ENCODE results near the gene ADAMTS18. TPM values are rescaled to one million over a fixed set of nuclear protein-coding genes. Genes with fewer than 3 reads are reported as not detected.

The ADAMTS18 gene
- total and polyA plus RNA-seq, 4 donors: under 0.01 to 0.17 TPM; not detected in 2

- no peaks in the 10 kb centered on the region for H3K4me1 ChIP-seq (ENCODE audit: control insufficient read depth in 4 of 4, insufficient read depth in 4 of 4, low read length in 3 of 4)
- TF ChIP-seq REST (IDR thresholded peaks at IDR 0.05) (no peak), EGR1 (IDR thresholded peaks at IDR 0.05; ENCODE audit: low read depth in 2 of 2) (no peak), YY1 (IDR thresholded peaks at IDR 0.05) (no peak), GABPA (IDR thresholded peaks at IDR 0.05 in 1 of 2, conservative IDR thresholded peaks at IDR 0.05 in 1 of 2) (no peak), FOXA2 (IDR thresholded peaks at IDR 0.05) (no peak), RAD21 (IDR thresholded peaks at IDR 0.05) (no peak), SP1 (IDR thresholded peaks at IDR 0.05) (no peak), TAF1 (conservative IDR thresholded peaks at IDR 0.05) (no peak), HNF4G (IDR thresholded peaks at IDR 0.05) (no peak), HNF4A (conservative IDR thresholded peaks at IDR 0.05) (no peak), NR2F2 (IDR thresholded peaks at IDR 0.05) (no peak), RXRA (IDR thresholded peaks at IDR 0.05) (no peak), ATF3 (IDR thresholded peaks at IDR 0.05) (no peak), JUND (IDR thresholded peaks at IDR 0.05) (no peak), MAX (IDR thresholded peaks at IDR 0.05) (no peak), FOXA1 (IDR thresholded peaks at IDR 0.05) (no peak)
- no peak overlapping the region for H3K27ac ChIP-seq (ENCODE audit: low read depth in 1 of 2, low read length in 2 of 2)
- H3K36me3 ChIP-seq (ENCODE audit: control insufficient read depth in 4 of 4, insufficient read depth in 3 of 4, low read depth in 1 of 4, low read length in 3 of 4): no peaks in the 10 kb centered on the region
- H3K9me3 ChIP-seq (ENCODE audit: control insufficient read depth in 4 of 4, low read length in 3 of 4): no peaks in the 10 kb centered on the region
- peaks cover 0 to 4% (median 0%) of the 10 kb centered on the region in 4 donors for H3K27me3 ChIP-seq (ENCODE audit: control insufficient read depth in 4 of 4, insufficient read depth in 4 of 4, low read length in 3 of 4)
- no peak for DNase-seq (ENCODE audit: low spot score)
- no peak overlapping the region for H3K9ac ChIP-seq (ENCODE audit: low read depth in 1 of 2, low read length in 2 of 2)
- H3K4me3 ChIP-seq (ENCODE audit: low read depth in 1 of 3, low read length in 3 of 3): no peak overlapping the region
- 76% methylated on average over 3 of the region's 3 CpGs for WGBS
Observed at GRCh38 chr16:77300256-77300655, 134.6 kb downstream of the ADAMTS18 start.

- H3K36me3 ChIP-seq (ENCODE audit: control insufficient read depth in 4 of 4, insufficient read depth in 3 of 4, low read depth in 1 of 4, low read length in 3 of 4): no peaks in the 10 kb centered on the region
- no peaks in the 10 kb centered on the region for H3K9me3 ChIP-seq (ENCODE audit: control insufficient read depth in 4 of 4, low read length in 3 of 4)
- no peaks in the 10 kb centered on the region for H3K4me1 ChIP-seq (ENCODE audit: control insufficient read depth in 4 of 4, insufficient read depth in 4 of 4, low read length in 3 of 4)
- no peak for DNase-seq (ENCODE audit: low spot score)
- H3K4me3 ChIP-seq (ENCODE audit: low read depth in 1 of 3, low read length in 3 of 3): no peak overlapping the region
- peaks cover 0 to 4% (median 0%) of the 10 kb centered on the region in 4 donors for H3K27me3 ChIP-seq (ENCODE audit: control insufficient read depth in 4 of 4, insufficient read depth in 4 of 4, low read length in 3 of 4)
- H3K9ac ChIP-seq (ENCODE audit: low read depth in 1 of 2, low read length in 2 of 2): no peak overlapping the region
- TF ChIP-seq HNF4A (conservative IDR thresholded peaks at IDR 0.05) (no peak), GABPA (IDR thresholded peaks at IDR 0.05 in 1 of 2, conservative IDR thresholded peaks at IDR 0.05 in 1 of 2) (no peak), TAF1 (conservative IDR thresholded peaks at IDR 0.05) (no peak), CTCF (IDR thresholded peaks at IDR 0.05; ENCODE audit: low read depth, low read length, missing input control) (no peak)
- no peak overlapping the region for H3K27ac ChIP-seq (ENCODE audit: low read depth in 1 of 2, low read length in 2 of 2)
- WGBS: 63% methylated on average over 1 of the region's 1 CpG
Observed at GRCh38 chr16:77299395-77299794, 135.4 kb downstream of the ADAMTS18 start.

All from liver (tissue), 9 donors.